A549 treated with AZD2906 at 1 μM for 4 hours (cell line): Measurements from ENCODE around the gene FOXN4. TPM values are rescaled to one million over a fixed set of nuclear protein-coding genes. Genes with fewer than 3 reads are reported as not detected.

Experiments used
- total RNA-seq: library from RNA; stranded (reverse); fragments of 200-300 nt; extraction: Qiagen RNA extraction; gene quantifications from 5 replicates; pipeline ENCODE4 v1.2.3, GENCODE V29; 2022

Gene FOXN4, protein sequence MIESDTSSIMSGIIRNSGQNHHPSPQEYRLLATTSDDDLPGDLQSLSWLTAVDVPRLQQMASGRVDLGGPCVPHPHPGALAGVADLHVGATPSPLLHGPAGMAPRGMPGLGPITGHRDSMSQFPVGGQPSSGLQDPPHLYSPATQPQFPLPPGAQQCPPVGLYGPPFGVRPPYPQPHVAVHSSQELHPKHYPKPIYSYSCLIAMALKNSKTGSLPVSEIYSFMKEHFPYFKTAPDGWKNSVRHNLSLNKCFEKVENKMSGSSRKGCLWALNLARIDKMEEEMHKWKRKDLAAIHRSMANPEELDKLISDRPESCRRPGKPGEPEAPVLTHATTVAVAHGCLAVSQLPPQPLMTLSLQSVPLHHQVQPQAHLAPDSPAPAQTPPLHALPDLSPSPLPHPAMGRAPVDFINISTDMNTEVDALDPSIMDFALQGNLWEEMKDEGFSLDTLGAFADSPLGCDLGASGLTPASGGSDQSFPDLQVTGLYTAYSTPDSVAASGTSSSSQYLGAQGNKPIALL
- 0.04 to 0.11 TPM (median 0.07 TPM) in 5 replicates for total RNA-seq

DNA sequence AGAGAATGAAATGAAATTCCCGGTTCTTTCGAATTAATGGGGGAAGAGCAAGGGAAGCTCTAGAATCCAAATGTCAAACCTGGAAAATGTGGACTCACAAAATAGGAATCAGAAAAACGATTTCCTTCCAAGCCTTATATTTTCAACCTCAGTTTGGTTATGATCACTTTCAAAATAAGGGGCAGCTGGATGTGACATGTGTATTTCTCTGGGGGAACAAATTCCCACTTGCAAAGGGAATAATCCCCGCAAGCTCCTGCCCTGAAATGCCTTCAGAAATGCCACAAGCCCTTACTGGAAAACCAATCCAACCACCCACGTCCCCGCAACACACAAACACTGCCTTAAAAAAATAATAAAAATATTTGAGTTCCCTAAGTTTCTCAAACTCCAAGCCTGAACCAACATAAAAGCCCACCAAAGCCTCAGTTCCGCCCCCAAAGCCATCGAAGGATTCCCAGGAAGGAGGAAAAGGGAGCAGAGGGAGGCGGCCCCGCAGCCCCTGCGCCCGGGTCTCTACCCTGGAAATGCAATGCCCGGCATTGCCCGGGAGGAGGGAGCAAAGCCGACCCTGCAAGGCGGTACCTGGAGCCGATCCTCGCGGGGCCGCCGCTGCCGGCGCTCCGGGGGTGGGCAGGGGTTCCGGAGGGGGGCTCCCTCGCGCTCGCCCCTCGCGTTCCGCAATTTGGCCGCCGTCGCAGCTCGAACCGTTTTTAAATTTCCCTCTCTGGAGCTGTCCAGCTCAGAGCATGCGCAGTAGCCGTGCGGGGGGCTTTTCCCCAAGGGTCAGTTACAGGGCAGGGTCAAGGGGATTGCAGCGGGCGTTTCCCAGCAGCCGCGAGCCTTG is at the start of gene FOXN4:
Gene FOXN4, minus strand, starts transcription at position 751 of the 847 bp plus-strand sequence. CDS start 963 bp downstream, outside the sequence.

DNA sequence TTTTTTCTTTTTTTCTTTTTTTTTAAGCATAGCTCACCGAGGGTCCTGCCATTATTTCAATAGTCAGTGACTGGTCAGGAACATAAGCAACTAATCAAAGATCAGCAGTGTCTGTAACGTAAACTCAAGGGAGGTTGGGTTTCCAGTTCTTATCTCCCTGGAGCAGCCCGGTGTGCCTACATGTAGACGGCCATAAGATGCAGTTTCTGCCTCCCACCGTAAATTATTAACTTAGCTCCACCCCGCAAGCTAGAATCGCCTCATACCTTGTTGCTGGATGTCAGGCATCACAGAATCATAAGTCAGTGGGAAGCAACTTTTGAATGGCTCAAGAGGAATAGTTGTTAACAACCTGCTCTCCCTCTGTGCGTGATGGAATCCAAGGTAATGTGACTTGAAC is 38.5 kb upstream of the FOXN4 start, which contains the start of gene MYO1H:
Gene MYO1H, plus strand, starts transcription at position 312 of the 400 bp plus-strand sequence. Its CDS starts 61 bp downstream, at position 373.

Other genes with a start within 250 kb of the FOXN4 start
- gene ALKBH2, start 215.8 kb downstream of the FOXN4 start, total RNA-seq, result 42.6 to 50.4 TPM (median 49.6 TPM) in 5 replicates
- 90.2 to 99.4 TPM (median 90.8 TPM) in 5 replicates for gene UNG, start 211.7 kb downstream of the FOXN4 start, total RNA-seq
- gene ACACB, start 192.7 kb downstream of the FOXN4 start, total RNA-seq, result 9.6 to 15.9 TPM (median 12.4 TPM) in 5 replicates
- gene MYO1H, start 38.6 kb upstream of the FOXN4 start, total RNA-seq, result not detected in 5 replicates
- gene KCTD10, start 168.0 kb upstream of the FOXN4 start, total RNA-seq, result 43.0 to 66.5 TPM (median 44.9 TPM) in 5 replicates
- gene UBE3B, start 168.3 kb upstream of the FOXN4 start, total RNA-seq, result 12.7 to 14.6 TPM (median 13.7 TPM) in 5 replicates